HL-60/S4 (cell line): ENCODE measurements around the gene DNAJC12.
"Not testable (repeated sequence)": the region's sequence is repeated elsewhere in the genome, so short reads cannot be mapped to it uniquely, and the experiment has no call there.

Experiments used
- in situ Hi-C: fragments of 300-500 bp; cut with MboI; formaldehyde crosslinking; loops from 2 replicates; pipeline ENCODE4 v1.14.3; 2022; ENCODE audit warnings: low sequenced_read_pairs

Gene DNAJC12

GRCh38 chr10:67841737-67842136 lies 3.7 kb upstream of the DNAJC12 start:
- in situ Hi-C loops, result no loop called here

- in situ Hi-C loops, result no loop called here
Observed at GRCh38 chr10:67839951-67840350, 2.0 kb upstream of the DNAJC12 start.

- in situ Hi-C loops, result not testable (repeated sequence)
Observed at GRCh38 chr10:67839511-67839910, 1.5 kb upstream of the DNAJC12 start.

GRCh38 chr10:67836972-67837371 lies 1.0 kb downstream of the DNAJC12 start:
- in situ Hi-C loops, result no loop called here

- in situ Hi-C loops, result no loop called here
Observed at GRCh38 chr10:67836488-67836887, 1.5 kb downstream of the DNAJC12 start.

- in situ Hi-C loops, result not testable (repeated sequence)
Observed at GRCh38 chr10:67835541-67836394, 2.2 kb downstream of the DNAJC12 start.

GRCh38 chr10:67834375-67834774 lies 3.6 kb downstream of the DNAJC12 start:
- in situ Hi-C loops, result no loop called here

GRCh38 chr10:67827811-67828210 lies 10.2 kb downstream of the DNAJC12 start:
- in situ Hi-C loops, result no loop called here

- in situ Hi-C loops, result loop anchor here (25.0 kb wide), 1 partner anchor 1068 kb away; no protein-coding TSS in a partner anchor
Observed at GRCh38 chr10:67819768-67820204, 18.2 kb downstream of the DNAJC12 start.

- in situ Hi-C loops, result loop anchor here (25.0 kb wide), 1 partner anchor 1069 kb away; no protein-coding TSS in a partner anchor
Observed at GRCh38 chr10:67818323-67818722, 19.7 kb downstream of the DNAJC12 start.

GRCh38 chr10:67816719-67817118 lies 21.3 kb downstream of the DNAJC12 start:
- in situ Hi-C loops, result loop anchor here (25.0 kb wide), 1 partner anchor 1071 kb away; no protein-coding TSS in a partner anchor

GRCh38 chr10:67815571-67816059 lies 22.4 kb downstream of the DNAJC12 start:
- in situ Hi-C loops, result loop anchor here (25.0 kb wide), 1 partner anchor 1072 kb away; no protein-coding TSS in a partner anchor

- in situ Hi-C loops, result loop anchor here (25.0 kb wide), 1 partner anchor 1075 kb away; no protein-coding TSS in a partner anchor
Observed at GRCh38 chr10:67812007-67812406, 26.0 kb downstream of the DNAJC12 start.

- in situ Hi-C loops, result loop anchor here (25.0 kb wide), 1 partner anchor 1078 kb away; no protein-coding TSS in a partner anchor
Observed at GRCh38 chr10:67809107-67809506, 28.9 kb downstream of the DNAJC12 start.

- in situ Hi-C loops, result loop anchor here (25.0 kb wide), 1 partner anchor 1079 kb away; no protein-coding TSS in a partner anchor
Observed at GRCh38 chr10:67808704-67809103, 29.3 kb downstream of the DNAJC12 start.

GRCh38 chr10:67807855-67808456 lies 30.0 kb downstream of the DNAJC12 start:
- in situ Hi-C loops, result loop anchor here (25.0 kb wide), 1 partner anchor 1079 kb away; no protein-coding TSS in a partner anchor

GRCh38 chr10:67804395-67804678 lies 33.7 kb downstream of the DNAJC12 start:
- in situ Hi-C loops, result loop anchor here (25.0 kb wide), 1 partner anchor 1083 kb away; no protein-coding TSS in a partner anchor

- in situ Hi-C loops, result loop anchor here (25.0 kb wide), 1 partner anchor 1084 kb away; no protein-coding TSS in a partner anchor
Observed at GRCh38 chr10:67803588-67804394, 34.2 kb downstream of the DNAJC12 start.

GRCh38 chr10:67802767-67803538 lies 35.0 kb downstream of the DNAJC12 start:
- in situ Hi-C loops, result loop anchor here (25.0 kb wide), 1 partner anchor 1084 kb away; no protein-coding TSS in a partner anchor

GRCh38 chr10:67801118-67801517 lies 36.9 kb downstream of the DNAJC12 start:
- in situ Hi-C loops, result loop anchor here (25.0 kb wide), 1 partner anchor 1086 kb away; no protein-coding TSS in a partner anchor
